Karpas-422 (cell line): ENCODE measurements around the gene OR1D5. TPM values are rescaled to one million over a fixed set of nuclear protein-coding genes. Genes with fewer than 3 reads are reported as not detected.

Experiments
- DNase-seq: peaks from one replicate; pipeline ENCODE4 v3.0.0-alpha.2; 2015
- H2AFZ ChIP-seq: fragments of 200-600 bp; sonication (generic); 2 replicates; pipeline ENCODE4 v1.6.1; 2014; ENCODE audit warnings: antibody characterized with exemption, low read length, mixed read lengths
- H3K27ac ChIP-seq: fragments of 200-600 bp; sonication (generic); 2 replicates; pipeline ENCODE4 v1.5.1; 2014; ENCODE audit warnings: mild to moderate bottlenecking, low read length, moderate library complexity
- H3K27me3 ChIP-seq: fragments of 200-600 bp; sonication (generic); 2 replicates; pipeline ENCODE4 v1.6.1; 2014; ENCODE audit warnings: low read length, mixed read lengths
- H3K36me3 ChIP-seq: fragments of 200-600 bp; sonication (generic); 2 replicates; pipeline ENCODE4 v1.6.1; 2014; ENCODE audit warnings: low read length, mixed read lengths; ENCODE audit not compliant: insufficient read depth
- H3K4me1 ChIP-seq: fragments of 200-600 bp; sonication (generic); 2 replicates; pipeline ENCODE4 v1.6.1; 2014; ENCODE audit warnings: mild to moderate bottlenecking, low read length, mixed read lengths
- H3K4me2 ChIP-seq: fragments of 200-600 bp; sonication (generic); 2 replicates; pipeline ENCODE4 v1.6.1; 2014; ENCODE audit warnings: low read length, low read depth, mild to moderate bottlenecking; ENCODE audit not compliant: poor library complexity, severe bottlenecking
- H3K4me3 ChIP-seq: fragments of 200-600 bp; sonication (generic); 2 replicates; pipeline ENCODE4 v1.5.1; 2014; ENCODE audit warnings: mild to moderate bottlenecking, antibody characterized with exemption, low read length, mixed read lengths
- H3K79me2 ChIP-seq: fragments of 200-600 bp; sonication (generic); 2 replicates; pipeline ENCODE4 v1.6.1; 2014; ENCODE audit warnings: mild to moderate bottlenecking, low read length, mixed read lengths
- H3K9ac ChIP-seq: fragments of 200-600 bp; sonication (generic); 2 replicates; pipeline ENCODE4 v1.6.0; 2014; ENCODE audit warnings: low read length
- H3K9me2 ChIP-seq: fragments of 200-600 bp; sonication (generic), shearing (Covaris generic); replicated peaks from 2 replicates; pipeline ENCODE4 v1.6.0; 2014; ENCODE audit warnings: mild to moderate bottlenecking, low read length, moderate library complexity; ENCODE audit not compliant: insufficient read depth
- H3K9me3 ChIP-seq: fragments of 300-700, 200-600 bp; sonication (generic); 2 replicates; pipeline ENCODE4 v1.6.1; 2014; ENCODE audit warnings: low read length, mixed read lengths
- H4K20me1 ChIP-seq: fragments of 200-600 bp; sonication (generic); 2 replicates; pipeline ENCODE4 v1.6.1; 2014; ENCODE audit warnings: mild to moderate bottlenecking, antibody characterized with exemption, low read length, low read depth; ENCODE audit not compliant: insufficient read depth
- total RNA-seq: library from RNA; depleted of rRNA; stranded (reverse); fragments of >200 nt; shearing (Covaris generic); gene quantifications from 2 replicates; pipeline ENCODE4 v1.2.3, GENCODE V29; 2014; ENCODE audit warnings: low replicate concordance

The OR1D5 gene
- total RNA-seq, 1 experiment from 2014 or later, result not detected

GRCh38 chr17:3046753-3047152 lies 16.7 kb downstream of the OR1D5 start:
- Histone ChIP-seq H3K36me3 (no peaks in the 10 kb centered on the region), H2AFZ (no peak overlapping the region), H3K4me3 (no peak overlapping the region), H3K27me3 (0 out of 2 replicates have a peak, but pooled peaks cover 2% of the 10 kb centered on the region), H3K9me2 (no peaks in the 10 kb centered on the region), H3K9ac (no peak overlapping the region), H3K79me2 (no peaks in the 10 kb centered on the region), H3K9me3 (peaks cover 11% of the 10 kb centered on the region), H3K4me1 (no peaks in the 10 kb centered on the region), H3K4me2 (no peak overlapping the region), H3K27ac (no peak overlapping the region), H4K20me1 (no peaks in the 10 kb centered on the region)
- DNase-seq, result no peak

- no peak overlapping the region for H3K4me3 ChIP-seq
- no peak overlapping the region for H3K4me2 ChIP-seq
- H3K27ac ChIP-seq, result no peak overlapping the region
- peak; percentile 63 for DNase-seq
- peaks cover 11% of the 10 kb centered on the region for H3K9me3 ChIP-seq
- no peak overlapping the region for H3K9ac ChIP-seq
- no peaks in the 10 kb centered on the region for H3K9me2 ChIP-seq
- H3K79me2 ChIP-seq, result no peaks in the 10 kb centered on the region
- no peaks in the 10 kb centered on the region for H3K4me1 ChIP-seq
- H3K36me3 ChIP-seq, result no peaks in the 10 kb centered on the region
- H3K27me3 ChIP-seq, result 0 out of 2 replicates have a peak, but pooled peaks cover 2% of the 10 kb centered on the region
- H4K20me1 ChIP-seq, result no peaks in the 10 kb centered on the region
- no peak overlapping the region for H2AFZ ChIP-seq
Observed at GRCh38 chr17:3043737-3044365, 19.6 kb downstream of the OR1D5 start.

- no peak for DNase-seq
- Histone ChIP-seq H3K9me2 (no peaks in the 10 kb centered on the region), H3K4me2 (no peak overlapping the region)
Observed at GRCh38 chr17:3040882-3041281, 22.5 kb downstream of the OR1D5 start.

GRCh38 chr17:3039736-3040135 lies 23.7 kb downstream of the OR1D5 start:
- Histone ChIP-seq H3K4me3 (no peak overlapping the region), H2AFZ (no peak overlapping the region), H3K27ac (no peak overlapping the region), H3K4me1 (no peaks in the 10 kb centered on the region), H3K9me2 (no peaks in the 10 kb centered on the region), H4K20me1 (no peaks in the 10 kb centered on the region), H3K9ac (no peak overlapping the region), H3K79me2 (no peaks in the 10 kb centered on the region), H3K27me3 (0 out of 2 replicates have a peak, but pooled peaks cover 2% of the 10 kb centered on the region), H3K4me2 (no peak overlapping the region), H3K9me3 (peaks cover 11% of the 10 kb centered on the region), H3K36me3 (no peaks in the 10 kb centered on the region)
- DNase-seq, result no peak

More at GRCh38 chr17:3040882-3041281, 22.5 kb downstream of the OR1D5 start:
- Histone ChIP-seq H3K9ac (no peak overlapping the region), H3K9me3 (peaks cover 11% of the 10 kb centered on the region), H3K79me2 (no peaks in the 10 kb centered on the region), H3K27me3 (0 out of 2 replicates have a peak, but pooled peaks cover 2% of the 10 kb centered on the region), H3K27ac (no peak overlapping the region), H3K4me3 (no peak overlapping the region), H3K36me3 (no peaks in the 10 kb centered on the region), H4K20me1 (no peaks in the 10 kb centered on the region), H3K4me1 (no peaks in the 10 kb centered on the region), H2AFZ (no peak overlapping the region)

GRCh38 chr17:3038941-3039340 lies 24.5 kb downstream of the OR1D5 start:
- Histone ChIP-seq H3K36me3 (no peaks in the 10 kb centered on the region), H3K9me2 (no peaks in the 10 kb centered on the region), H2AFZ (no peak overlapping the region), H4K20me1 (no peaks in the 10 kb centered on the region), H3K4me2 (no peak overlapping the region), H3K79me2 (no peaks in the 10 kb centered on the region), H3K9me3 (peaks cover 7% of the 10 kb centered on the region), H3K4me3 (no peak overlapping the region), H3K27ac (no peak overlapping the region), H3K4me1 (no peaks in the 10 kb centered on the region), H3K27me3 (no peaks in the 10 kb centered on the region), H3K9ac (no peak overlapping the region)
- DNase-seq, result no peak

GRCh38 chr17:3037259-3037658 lies 26.1 kb downstream of the OR1D5 start:
- no peak for DNase-seq
- H3K9me2 ChIP-seq, result no peaks in the 10 kb centered on the region
- H3K9me3 ChIP-seq, result no peaks in the 10 kb centered on the region
- no peak overlapping the region for H3K4me2 ChIP-seq
- no peaks in the 10 kb centered on the region for H3K79me2 ChIP-seq
- no peaks in the 10 kb centered on the region for H3K27me3 ChIP-seq
- H3K4me3 ChIP-seq, result no peak overlapping the region
- H4K20me1 ChIP-seq, result no peaks in the 10 kb centered on the region
- H3K27ac ChIP-seq, result no peak overlapping the region
- H3K9ac ChIP-seq, result no peak overlapping the region
- no peaks in the 10 kb centered on the region for H3K4me1 ChIP-seq
- no peaks in the 10 kb centered on the region for H3K36me3 ChIP-seq
- H2AFZ ChIP-seq, result no peak overlapping the region

- no peaks in the 10 kb centered on the region for H3K9me3 ChIP-seq
- no peak overlapping the region for H3K4me2 ChIP-seq
- no peaks in the 10 kb centered on the region for H3K79me2 ChIP-seq
- H3K36me3 ChIP-seq, result no peaks in the 10 kb centered on the region
- no peak overlapping the region for H3K27ac ChIP-seq
- H3K9me2 ChIP-seq, result no peaks in the 10 kb centered on the region
- H3K4me1 ChIP-seq, result no peaks in the 10 kb centered on the region
- no peaks in the 10 kb centered on the region for H3K27me3 ChIP-seq
- no peak overlapping the region for H3K9ac ChIP-seq
- H3K4me3 ChIP-seq, result no peak overlapping the region
- no peak overlapping the region for H2AFZ ChIP-seq
- DNase-seq, result no peak
- no peaks in the 10 kb centered on the region for H4K20me1 ChIP-seq
Observed at GRCh38 chr17:3036800-3037199, 26.6 kb downstream of the OR1D5 start.

- no peaks in the 10 kb centered on the region for H3K79me2 ChIP-seq
- H3K36me3 ChIP-seq, result no peaks in the 10 kb centered on the region
- DNase-seq, result no peak
- H2AFZ ChIP-seq, result no peak overlapping the region
- no peaks in the 10 kb centered on the region for H3K4me1 ChIP-seq
- H3K27ac ChIP-seq, result no peak overlapping the region
- H3K9me3 ChIP-seq, result no peaks in the 10 kb centered on the region
- no peak overlapping the region for H3K4me3 ChIP-seq
- no peak overlapping the region for H3K9ac ChIP-seq
- H3K9me2 ChIP-seq, result no peaks in the 10 kb centered on the region
- H3K4me2 ChIP-seq, result no peak overlapping the region
- no peaks in the 10 kb centered on the region for H4K20me1 ChIP-seq
- no peaks in the 10 kb centered on the region for H3K27me3 ChIP-seq
Observed at GRCh38 chr17:3035968-3036280, 27.5 kb downstream of the OR1D5 start.
